Coronary artery (tissue), 2 donors: ENCODE measurements around the gene BCAS1.

Source experiments
- DNase-seq: peaks from one replicate; pipeline ENCODE4 v3.0.0-alpha.2; 2017; ENCODE audit warnings: low spot score
- H3K27ac ChIP-seq, 2 donors: fragments of 200-600 bp; sonication (generic); one replicate each; pipeline ENCODE4 v1.5.1; 2016 to 2019
- H3K4me3 ChIP-seq: fragments of 200-600 bp; sonication (generic); 2 replicates; pipeline ENCODE4 v1.5.1; 2016; ENCODE audit warnings: mild to moderate bottlenecking, moderate library complexity
- TF ChIP-seq, protein P1 (sequence below): fragments of 200-600 bp; sonication (generic); IDR thresholded peaks from one replicate; pipeline ENCODE4 v1.5.1; 2019; ENCODE audit warnings: antibody characterized with exemption

Gene BCAS1

DNA sequence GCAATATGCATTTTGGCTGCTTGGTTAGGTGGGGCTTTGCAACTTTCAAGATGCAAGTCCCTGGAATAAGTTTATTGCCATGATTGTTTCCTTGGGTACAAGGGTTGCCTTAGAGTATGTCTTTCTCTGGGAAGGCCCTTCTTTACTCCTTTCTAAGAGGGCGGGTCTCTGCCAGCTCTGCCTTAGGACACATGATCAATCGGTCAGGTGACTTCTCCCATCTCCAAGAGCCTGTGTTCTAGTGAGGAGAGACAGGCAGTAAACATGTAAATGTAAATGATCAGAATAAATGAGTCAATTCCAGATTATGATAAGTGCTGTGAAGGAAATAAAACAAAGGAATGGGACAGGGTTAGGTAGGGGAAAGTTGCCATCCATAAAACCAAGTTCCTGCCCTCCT, 43.2 kb upstream of the BCAS1 start:
- TF ChIP-seq, protein P1, sequence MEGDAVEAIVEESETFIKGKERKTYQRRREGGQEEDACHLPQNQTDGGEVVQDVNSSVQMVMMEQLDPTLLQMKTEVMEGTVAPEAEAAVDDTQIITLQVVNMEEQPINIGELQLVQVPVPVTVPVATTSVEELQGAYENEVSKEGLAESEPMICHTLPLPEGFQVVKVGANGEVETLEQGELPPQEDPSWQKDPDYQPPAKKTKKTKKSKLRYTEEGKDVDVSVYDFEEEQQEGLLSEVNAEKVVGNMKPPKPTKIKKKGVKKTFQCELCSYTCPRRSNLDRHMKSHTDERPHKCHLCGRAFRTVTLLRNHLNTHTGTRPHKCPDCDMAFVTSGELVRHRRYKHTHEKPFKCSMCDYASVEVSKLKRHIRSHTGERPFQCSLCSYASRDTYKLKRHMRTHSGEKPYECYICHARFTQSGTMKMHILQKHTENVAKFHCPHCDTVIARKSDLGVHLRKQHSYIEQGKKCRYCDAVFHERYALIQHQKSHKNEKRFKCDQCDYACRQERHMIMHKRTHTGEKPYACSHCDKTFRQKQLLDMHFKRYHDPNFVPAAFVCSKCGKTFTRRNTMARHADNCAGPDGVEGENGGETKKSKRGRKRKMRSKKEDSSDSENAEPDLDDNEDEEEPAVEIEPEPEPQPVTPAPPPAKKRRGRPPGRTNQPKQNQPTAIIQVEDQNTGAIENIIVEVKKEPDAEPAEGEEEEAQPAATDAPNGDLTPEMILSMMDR = no peak
- no peak overlapping the region for H3K27ac ChIP-seq
- no peak overlapping the region for H3K4me3 ChIP-seq
- DNase-seq = peak; percentile 9

- peak; percentile 46 for DNase-seq
- no peak overlapping the region for H3K27ac ChIP-seq
- no peak overlapping the region for H3K4me3 ChIP-seq
- TF ChIP-seq, protein P1 = no peak
Measured at GRCh38 chr20:54112221-54112884, 42.0 kb upstream of the BCAS1 start.

DNA sequence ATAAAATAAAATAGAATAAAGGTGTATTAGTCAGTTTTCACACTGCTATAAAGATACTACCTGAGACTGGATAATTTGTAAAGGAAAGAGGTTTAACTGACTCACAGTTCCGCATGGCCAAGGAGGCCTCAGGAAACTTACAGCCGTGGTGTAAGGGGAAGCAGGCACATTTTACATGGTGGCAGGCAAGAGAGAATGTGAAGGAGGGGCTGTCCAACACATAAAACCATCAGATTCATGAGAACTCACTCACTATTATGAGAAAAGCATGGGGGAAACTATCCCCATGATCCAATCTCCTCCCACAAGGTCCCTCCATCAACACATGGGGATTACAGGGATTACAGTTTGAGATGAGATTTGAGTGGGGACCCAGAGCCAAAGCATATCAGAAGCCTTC, 41.1 kb upstream of the BCAS1 start:
- TF ChIP-seq, protein P1 = no peak
- H3K27ac ChIP-seq = no peak overlapping the region

GRCh38 chr20:54110457-54110856, 40.1 kb upstream of the BCAS1 start:
- no peak overlapping the region for H3K27ac ChIP-seq
- DNase-seq = no peak
- TF ChIP-seq, protein P1 = no peak
- no peak overlapping the region for H3K4me3 ChIP-seq

More for the DNA sequence above, 41.1 kb upstream of the BCAS1 start:
- peak; percentile 9 for DNase-seq
- H3K4me3 ChIP-seq = no peak overlapping the region

- H3K27ac ChIP-seq = no peak overlapping the region
- TF ChIP-seq, protein P1 = no peak
- H3K4me3 ChIP-seq = no peak overlapping the region
- no peak for DNase-seq
Measured at GRCh38 chr20:54110041-54110440, 39.6 kb upstream of the BCAS1 start.

- H3K27ac ChIP-seq = no peak overlapping the region
- DNase-seq = no peak
- H3K4me3 ChIP-seq = no peak overlapping the region
- TF ChIP-seq, protein P1 = no peak
Measured at GRCh38 chr20:54108817-54109216, 38.4 kb upstream of the BCAS1 start.

GRCh38 chr20:54108326-54108642, 37.9 kb upstream of the BCAS1 start:
- no peak overlapping the region for H3K4me3 ChIP-seq
- TF ChIP-seq, protein P1 = no peak
- no peak overlapping the region for H3K27ac ChIP-seq
- no peak for DNase-seq
